Keratinocyte (primary cell): ENCODE results near the gene MFSD6. TPM values are rescaled to one million over a fixed set of nuclear protein-coding genes. Genes with fewer than 3 reads are reported as not detected.

Experiments used
- DNase-seq: peaks from one replicate; pipeline ENCODE4 v3.0.0-alpha.2; 2011; ENCODE audit warnings: low read depth, missing footprints, low spot score
- FAIRE-seq: peaks from 2 replicates; lab custom pipeline; 2011; peaks lifted over from hg19 to GRCh38; lab: Jason Lieb, UNC
- H2AFZ ChIP-seq: 2 replicates; pipeline ENCODE4 v1.6.0; 2012; ENCODE audit warnings: low read length, control low read depth, inconsistent platforms; ENCODE audit not compliant: control insufficient read depth
- H3K27ac ChIP-seq: 2 replicates; pipeline ENCODE4 v1.5.1; 2011; ENCODE audit warnings: low read length; ENCODE audit not compliant: control insufficient read depth, insufficient read depth
- H3K27me3 ChIP-seq: 3 replicates; pipeline ENCODE4 v1.6.0; 2011; ENCODE audit warnings: low read length; ENCODE audit not compliant: control insufficient read depth, insufficient read depth; ENCODE audit errors: extremely low read depth
- H3K36me3 ChIP-seq, 2 experiments: 2 replicates in 1 of 2; 3 replicates in 1 of 2; pipeline ENCODE4 v1.5.1; 2011; ENCODE audit warnings: low read length in 2 of 2, mild to moderate bottlenecking in 1 of 2; ENCODE audit not compliant: control insufficient read depth in 2 of 2, insufficient read depth in 2 of 2; ENCODE audit errors: extremely low read depth in 1 of 2
- H3K4me1 ChIP-seq: 3 replicates; pipeline ENCODE4 v1.5.1; 2011; ENCODE audit warnings: low read length; ENCODE audit not compliant: control insufficient read depth, insufficient read depth; ENCODE audit errors: extremely low read depth
- H3K4me2 ChIP-seq: 3 replicates; pipeline ENCODE4 v1.6.0; 2011; ENCODE audit warnings: low read depth, low read length; ENCODE audit not compliant: control insufficient read depth, insufficient read depth; ENCODE audit errors: extremely low read depth
- H3K4me3 ChIP-seq, 3 experiments: fragments of 200-600 bp in 1 of 3; sonication (generic) in 1 of 3; 2 replicates in 2 of 3; 3 replicates in 1 of 3; pipeline ENCODE4 v1.5.1; 2011 to 2016; ENCODE audit warnings: low read length in 3 of 3, mild to moderate bottlenecking in 3 of 3, control low read depth in 2 of 3, inconsistent platforms in 1 of 3, low read depth in 1 of 3, mixed read lengths in 1 of 3, mixed run types in 1 of 3, moderate library complexity in 1 of 3; ENCODE audit not compliant: control insufficient read depth in 2 of 3, insufficient read depth in 2 of 3; ENCODE audit errors: extremely low read depth in 1 of 3
- H3K79me2 ChIP-seq: 2 replicates; pipeline ENCODE4 v1.6.0; 2012; ENCODE audit warnings: low read length; ENCODE audit not compliant: control insufficient read depth, insufficient read depth
- H3K9ac ChIP-seq: 3 replicates; pipeline ENCODE4 v1.6.0; 2011; ENCODE audit warnings: low read length; ENCODE audit not compliant: control insufficient read depth, insufficient read depth; ENCODE audit errors: extremely low read depth
- H3K9me1 ChIP-seq: 3 replicates; pipeline ENCODE4 v1.6.0; 2011; ENCODE audit warnings: low read length; ENCODE audit not compliant: control insufficient read depth, insufficient read depth; ENCODE audit errors: extremely low read depth
- H3K9me3 ChIP-seq: 2 replicates; pipeline ENCODE4 v1.5.1; 2012; ENCODE audit warnings: low read depth, low read length; ENCODE audit not compliant: control insufficient read depth
- H4K20me1 ChIP-seq: 3 replicates; pipeline ENCODE4 v1.6.0; 2011; ENCODE audit warnings: low read length; ENCODE audit not compliant: control insufficient read depth, insufficient read depth; ENCODE audit errors: extremely low read depth
- CTCF ChIP-seq, 3 experiments: IDR thresholded peaks in 1 of 3; conservative IDR thresholded peaks in 1 of 3; optimal IDR thresholded peaks in 1 of 3; 2 replicates in 2 of 3; 3 replicates in 1 of 3; pipeline versions ENCODE3 to v1.5.1; 2011; ENCODE audit warnings: low read length in 3 of 3, mild to moderate bottlenecking in 3 of 3, moderate library complexity in 2 of 3, control low read depth in 1 of 3, inconsistent platforms in 1 of 3; ENCODE audit not compliant: insufficient read depth in 2 of 3; ENCODE audit errors: extremely low read depth in 1 of 3
- EZH2 ChIP-seq: IDR thresholded peaks from one replicate; pipeline ENCODE4 v1.6.1; 2012; ENCODE audit warnings: inconsistent platforms, mild to moderate bottlenecking, low read length, moderate library complexity
- dilution Hi-C: fragments of 300-500 bp; cut with MboI; formaldehyde crosslinking; loops from one replicate; pipeline ENCODE4 v1.7.0; 2020; ENCODE audit warnings: low sequenced_read_pairs; ENCODE audit not compliant: extremely low pct_ligation_motif_present
- polyA plus RNA-seq, 5 experiments: library from polyadenylated mRNA; depleted of rRNA in 3 of 5; stranded (reverse) in 3 of 5; stranded (forward) in 1 of 5; unstranded in 1 of 5; fragments of >200 nt; gene quantifications; 1 replicate in 1 of 5; 2 replicates in 3 of 5; 3 replicates in 1 of 5; pipeline versions ENCODE4 v1.2.1 to v1.2.3, GENCODE V29; 2011 to 2012; ENCODE audit warnings: missing spikeins in 2 of 5, low read depth in 1 of 5, low replicate concordance in 1 of 5

MFSD6 gene
- polyA plus RNA-seq, 1 donor (not counting 4 experiments of a cell fraction or from before 2014, with no cell fraction given), result 11.0 TPM

GRCh38 chr2:190460487-190460886 lies 52.3 kb downstream of the MFSD6 start:
- no peaks in the 10 kb centered on the region for H3K27me3 ChIP-seq
- H3K79me2 ChIP-seq, result no peaks in the 10 kb centered on the region
- H2AFZ ChIP-seq, result no peak overlapping the region
- no peak for FAIRE-seq
- no peaks in the 10 kb centered on the region for H3K4me1 ChIP-seq
- H3K4me3 ChIP-seq, result no peak overlapping the region
- TF ChIP-seq CTCF (optimal IDR thresholded peaks at IDR 0.05 in 1 of 3, IDR thresholded peaks at IDR 0.05 in 1 of 3, conservative IDR thresholded peaks at IDR 0.05 in 1 of 3; ENCODE audit: extremely low read depth in 1 of 3, insufficient read depth in 2 of 3, low read length in 3 of 3) (no peak), EZH2 (no peak)
- dilution Hi-C loops, result no loop called here
- DNase-seq, result no peak
- H4K20me1 ChIP-seq, result no peaks in the 10 kb centered on the region
- H3K9ac ChIP-seq, result no peak overlapping the region
- H3K36me3 ChIP-seq, result peaks cover 0 to 2% of the 10 kb centered on the region in 2 experiments
- H3K9me3 ChIP-seq, result no peaks in the 10 kb centered on the region
- H3K4me2 ChIP-seq, result no peak overlapping the region
- H3K27ac ChIP-seq, result no peak overlapping the region
- no peaks in the 10 kb centered on the region for H3K9me1 ChIP-seq

DNA sequence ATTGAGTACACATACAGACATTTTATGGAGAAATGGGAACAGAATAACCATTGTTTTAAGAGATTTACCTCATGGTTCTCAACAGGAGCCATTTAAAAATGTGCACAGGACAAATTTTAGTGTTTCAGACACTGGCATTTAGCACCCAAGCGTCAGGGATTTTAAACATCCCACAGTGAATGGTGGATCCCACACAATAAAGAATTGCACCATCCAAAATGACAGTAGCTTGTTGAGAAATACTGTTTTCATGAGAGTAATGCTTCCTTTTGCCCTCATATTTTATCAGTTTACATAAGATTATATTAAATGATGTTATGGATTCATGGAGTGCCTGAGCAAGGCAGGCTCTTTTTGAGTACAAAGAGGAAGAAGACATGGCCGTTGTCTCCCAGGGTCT lies 54.0 kb downstream of the MFSD6 start:
- no peaks in the 10 kb centered on the region for H4K20me1 ChIP-seq
- H3K36me3 ChIP-seq, result no peaks in the 10 kb centered on the region
- H2AFZ ChIP-seq, result no peak overlapping the region
- H3K4me2 ChIP-seq, result no peak overlapping the region
- dilution Hi-C loops, result no loop called here
- DNase-seq, result no peak
- H3K4me1 ChIP-seq, result no peaks in the 10 kb centered on the region
- H3K9me3 ChIP-seq, result no peaks in the 10 kb centered on the region
- no peak overlapping the region for H3K27ac ChIP-seq
- no peaks in the 10 kb centered on the region for H3K9me1 ChIP-seq
- H3K4me3 ChIP-seq, result no peak overlapping the region
- FAIRE-seq, result no peak
- no peaks in the 10 kb centered on the region for H3K79me2 ChIP-seq
- H3K9ac ChIP-seq, result no peak overlapping the region
- no peaks in the 10 kb centered on the region for H3K27me3 ChIP-seq
- TF ChIP-seq EZH2 (no peak), CTCF (optimal IDR thresholded peaks at IDR 0.05 in 1 of 3, IDR thresholded peaks at IDR 0.05 in 1 of 3, conservative IDR thresholded peaks at IDR 0.05 in 1 of 3; ENCODE audit: extremely low read depth in 1 of 3, insufficient read depth in 2 of 3, low read length in 3 of 3) (no peak)
